Measurements from ENCODE around the gene SLC35E3.
"Not testable (repeated sequence)": the region's sequence is repeated elsewhere in the genome, so short reads cannot be mapped to it uniquely, and the experiment has no call there.

Gene SLC35E3

DNA sequence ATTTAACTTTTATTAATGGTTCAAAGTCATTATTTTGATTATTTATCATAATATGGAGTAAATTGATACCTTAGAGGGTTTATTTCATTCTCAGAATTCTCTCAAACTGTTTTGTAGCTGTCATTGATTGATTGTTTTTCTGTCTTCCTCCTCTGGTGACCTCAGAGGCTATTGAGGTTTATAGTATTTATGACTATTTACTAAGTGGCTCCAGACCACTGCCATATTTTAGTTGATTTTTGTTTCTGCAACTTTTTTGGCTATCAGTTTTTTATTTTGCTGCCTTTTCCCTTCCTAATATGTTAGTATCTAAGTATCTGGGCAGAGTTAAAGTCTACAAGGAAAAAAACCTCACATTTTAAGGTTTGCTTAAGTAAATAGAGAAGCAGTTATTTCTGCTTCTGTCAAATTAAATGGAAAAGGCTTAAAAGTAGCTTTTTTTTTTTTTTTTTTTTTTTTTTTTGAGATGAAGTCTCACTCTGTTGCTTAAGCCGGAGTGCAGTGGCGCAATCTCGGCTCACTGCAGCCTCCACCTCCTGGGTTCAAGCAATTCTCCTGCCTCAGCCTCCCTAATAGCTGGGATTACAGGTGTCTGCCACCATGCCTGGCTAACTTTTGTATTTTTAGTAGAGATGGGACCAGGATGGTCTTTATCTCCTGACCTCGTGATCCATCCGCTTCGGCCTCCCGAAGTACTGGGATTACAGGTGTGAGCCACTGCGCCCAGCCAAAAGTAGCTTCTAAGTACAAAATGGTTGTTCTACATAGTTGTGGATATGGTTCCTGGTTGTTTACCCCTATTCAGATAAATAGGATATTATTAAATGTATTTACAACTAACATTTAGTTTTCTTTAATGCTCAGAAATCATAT lies 70.2 kb downstream of the SLC35E3 start:
- TF ChIP-seq, protein P1, sequence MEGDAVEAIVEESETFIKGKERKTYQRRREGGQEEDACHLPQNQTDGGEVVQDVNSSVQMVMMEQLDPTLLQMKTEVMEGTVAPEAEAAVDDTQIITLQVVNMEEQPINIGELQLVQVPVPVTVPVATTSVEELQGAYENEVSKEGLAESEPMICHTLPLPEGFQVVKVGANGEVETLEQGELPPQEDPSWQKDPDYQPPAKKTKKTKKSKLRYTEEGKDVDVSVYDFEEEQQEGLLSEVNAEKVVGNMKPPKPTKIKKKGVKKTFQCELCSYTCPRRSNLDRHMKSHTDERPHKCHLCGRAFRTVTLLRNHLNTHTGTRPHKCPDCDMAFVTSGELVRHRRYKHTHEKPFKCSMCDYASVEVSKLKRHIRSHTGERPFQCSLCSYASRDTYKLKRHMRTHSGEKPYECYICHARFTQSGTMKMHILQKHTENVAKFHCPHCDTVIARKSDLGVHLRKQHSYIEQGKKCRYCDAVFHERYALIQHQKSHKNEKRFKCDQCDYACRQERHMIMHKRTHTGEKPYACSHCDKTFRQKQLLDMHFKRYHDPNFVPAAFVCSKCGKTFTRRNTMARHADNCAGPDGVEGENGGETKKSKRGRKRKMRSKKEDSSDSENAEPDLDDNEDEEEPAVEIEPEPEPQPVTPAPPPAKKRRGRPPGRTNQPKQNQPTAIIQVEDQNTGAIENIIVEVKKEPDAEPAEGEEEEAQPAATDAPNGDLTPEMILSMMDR (IDR thresholded peaks at IDR 0.05; ENCODE audit: low read depth, low read length, missing control alignments), result no peak
- in situ Hi-C loops (cut with HindIII; ENCODE audit: low sequenced_read_pairs), result no loop called here

DNA sequence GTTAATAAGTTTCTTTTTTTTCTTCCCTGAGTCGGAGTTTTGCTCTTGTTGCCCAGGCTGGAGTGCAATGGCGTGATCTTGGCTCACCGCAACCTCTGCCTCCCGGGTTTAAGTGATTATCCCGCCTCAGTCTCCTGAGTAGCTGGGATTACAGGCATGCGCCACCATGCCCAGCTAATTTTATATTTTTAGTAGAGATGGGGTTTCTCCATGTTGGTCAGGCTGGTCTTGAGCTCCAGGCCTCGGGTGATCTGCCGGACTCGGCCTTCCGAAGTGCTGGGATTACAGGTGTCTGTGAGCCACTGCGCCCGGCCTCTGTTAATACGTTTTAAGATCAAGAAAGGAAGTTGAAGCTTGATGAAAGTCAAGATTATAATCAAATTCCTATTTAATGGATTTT lies 73.5 kb downstream of the SLC35E3 start:
- in situ Hi-C loops (cut with HindIII; ENCODE audit: low sequenced_read_pairs); DNase-seq (ENCODE audit: low read depth); H3K4me3 ChIP-seq (ENCODE audit: low read depth, low read length): not testable (repeated sequence)

More for the DNA sequence above, 70.2 kb downstream of the SLC35E3 start:
- DNase-seq (ENCODE audit: low read depth), result no peak
- H3K4me3 ChIP-seq (ENCODE audit: low read depth, low read length), result no peak overlapping the region

DNA sequence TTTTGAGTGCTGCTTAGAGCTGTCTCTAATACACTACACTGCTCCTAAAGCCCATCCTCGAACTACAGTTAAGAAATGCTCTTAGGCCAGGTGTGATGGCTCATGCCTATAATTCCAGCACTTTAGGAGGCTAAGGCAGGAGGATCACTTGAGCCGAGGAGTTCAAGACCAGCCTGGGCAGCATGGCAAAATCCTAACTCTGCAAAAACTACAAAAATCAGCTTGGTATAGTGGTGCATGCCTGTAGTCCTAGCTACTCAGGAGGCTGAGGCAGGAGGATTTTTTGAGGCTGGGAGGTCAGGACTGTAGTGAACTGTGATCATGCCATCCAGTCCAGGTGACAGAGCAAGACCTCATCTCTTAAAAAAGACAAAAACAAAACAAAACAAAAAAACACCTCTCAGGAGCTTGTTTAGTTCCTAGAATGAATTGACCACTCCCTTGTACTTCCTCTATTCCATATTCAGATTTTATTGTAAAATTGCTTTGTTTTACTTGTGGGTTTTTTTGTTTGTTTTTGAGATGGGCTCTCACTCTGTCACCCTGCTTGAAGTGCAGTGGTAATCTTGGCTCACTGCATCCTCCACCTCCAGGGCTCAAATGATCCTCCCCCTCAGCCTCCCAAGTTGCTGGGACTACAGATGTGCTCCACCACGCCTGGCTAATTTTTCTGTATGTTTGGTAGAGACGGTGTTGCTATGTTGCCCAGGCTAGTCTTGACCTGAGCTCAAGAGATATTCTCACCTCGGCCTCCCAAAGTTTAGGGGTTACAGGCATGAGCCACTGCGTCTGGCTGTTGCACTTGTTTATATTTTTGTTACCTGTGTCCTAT lies 75.6 kb downstream of the SLC35E3 start:
- H3K4me3 ChIP-seq (ENCODE audit: low read depth, low read length), result no peak overlapping the region
- TF ChIP-seq, protein P1 (IDR thresholded peaks at IDR 0.05; ENCODE audit: low read depth, low read length, missing control alignments), result no peak
- DNase-seq (ENCODE audit: low read depth), result no peak
- in situ Hi-C loops (cut with HindIII; ENCODE audit: low sequenced_read_pairs), result no loop called here

DNA sequence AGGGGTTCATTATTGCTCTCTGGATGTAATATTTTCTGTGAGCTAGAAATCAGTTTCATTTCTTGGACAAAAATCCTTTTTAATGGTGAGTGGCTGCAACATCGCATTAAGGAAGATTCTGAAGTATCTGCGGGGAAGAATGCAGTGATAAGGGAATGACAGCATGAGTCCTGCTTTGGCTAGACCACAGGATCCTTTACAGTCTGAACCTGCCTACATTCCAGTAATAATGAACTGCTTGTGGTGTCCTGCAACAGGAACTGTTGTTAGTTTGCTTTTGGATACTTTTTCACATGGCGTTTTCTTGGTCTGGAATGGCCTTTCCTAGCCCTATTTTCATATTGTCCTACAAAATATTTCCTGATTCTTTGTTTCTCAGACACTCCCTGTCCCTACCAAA lies 77.7 kb downstream of the SLC35E3 start:
- in situ Hi-C loops (cut with HindIII; ENCODE audit: low sequenced_read_pairs), result no loop called here
- peak; percentile 43 for DNase-seq (ENCODE audit: low read depth)
- no peak overlapping the region for H3K4me3 ChIP-seq (ENCODE audit: low read depth, low read length)
- TF ChIP-seq, protein P1 (IDR thresholded peaks at IDR 0.05; ENCODE audit: low read depth, low read length, missing control alignments), result no peak

DNA sequence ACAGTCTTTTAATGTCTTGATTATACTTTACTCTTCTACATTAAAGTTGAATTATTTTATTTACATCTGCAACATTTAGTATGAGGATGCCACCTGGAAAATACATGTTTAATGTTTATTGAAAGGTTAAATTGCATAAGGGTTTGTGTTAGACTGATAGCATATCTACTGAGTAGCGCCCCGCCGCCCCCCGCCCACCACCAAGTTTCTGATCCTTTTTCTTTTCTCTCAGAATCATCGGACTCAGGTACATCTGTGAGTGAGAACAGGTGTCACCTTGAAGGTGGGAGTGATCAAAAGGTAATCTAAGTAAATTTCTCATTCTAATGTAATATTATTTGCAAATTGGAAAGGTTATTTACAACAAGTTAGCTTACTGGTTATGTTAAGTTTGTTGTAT lies 78.2 kb downstream of the SLC35E3 start:
- no peak overlapping the region for H3K4me3 ChIP-seq (ENCODE audit: low read depth, low read length)
- in situ Hi-C loops (cut with HindIII; ENCODE audit: low sequenced_read_pairs), result no loop called here
- DNase-seq (ENCODE audit: low read depth), result no peak
- TF ChIP-seq, protein P1 (IDR thresholded peaks at IDR 0.05; ENCODE audit: low read depth, low read length, missing control alignments), result no peak

DNA sequence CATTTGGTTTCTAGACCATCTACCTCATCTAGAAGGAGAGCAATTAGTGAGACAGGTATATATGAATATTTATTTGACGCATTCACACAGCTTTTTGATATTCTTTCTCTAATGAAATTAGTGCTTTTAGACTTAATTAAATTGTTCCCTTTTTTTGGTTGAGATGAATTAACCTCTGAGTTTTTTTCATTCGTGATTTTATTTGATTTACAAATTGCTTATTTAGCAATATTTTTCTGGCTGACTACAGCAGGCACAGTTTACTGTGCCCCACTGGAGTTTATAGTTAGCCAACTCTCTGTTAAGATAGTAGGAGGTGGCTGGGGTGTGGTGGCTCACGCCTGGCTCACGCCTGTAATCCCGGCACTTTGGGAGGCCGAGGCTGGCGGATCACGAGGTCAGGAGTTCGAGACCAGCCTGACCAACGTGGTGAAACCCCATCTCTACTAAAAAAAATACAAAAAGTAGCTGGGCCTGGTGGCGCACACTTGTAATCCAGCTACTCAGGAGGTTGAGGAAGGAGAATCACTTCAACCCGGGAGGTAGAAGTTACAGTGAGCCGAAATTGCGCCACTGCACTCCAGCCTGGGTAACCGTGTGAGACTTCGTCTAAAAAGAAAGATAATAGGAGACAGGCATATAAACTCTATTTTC lies 78.7 kb downstream of the SLC35E3 start:
- TF ChIP-seq, protein P1 (IDR thresholded peaks at IDR 0.05; ENCODE audit: low read depth, low read length, missing control alignments), result no peak
- in situ Hi-C loops (cut with HindIII; ENCODE audit: low sequenced_read_pairs), result no loop called here
- H3K4me3 ChIP-seq (ENCODE audit: low read depth, low read length), result no peak overlapping the region
- no peak for DNase-seq (ENCODE audit: low read depth)

Measured in astrocyte of the cerebellum (primary cell).